Measurements from ENCODE around the gene BTBD3. TPM values are rescaled to one million over a fixed set of nuclear protein-coding genes. Genes with fewer than 3 reads are reported as not detected.

BTBD3 gene
- total RNA-seq, 4 donors from 2014 or later: 36.0 to 37.6 (median 36.6) TPM

DNA sequence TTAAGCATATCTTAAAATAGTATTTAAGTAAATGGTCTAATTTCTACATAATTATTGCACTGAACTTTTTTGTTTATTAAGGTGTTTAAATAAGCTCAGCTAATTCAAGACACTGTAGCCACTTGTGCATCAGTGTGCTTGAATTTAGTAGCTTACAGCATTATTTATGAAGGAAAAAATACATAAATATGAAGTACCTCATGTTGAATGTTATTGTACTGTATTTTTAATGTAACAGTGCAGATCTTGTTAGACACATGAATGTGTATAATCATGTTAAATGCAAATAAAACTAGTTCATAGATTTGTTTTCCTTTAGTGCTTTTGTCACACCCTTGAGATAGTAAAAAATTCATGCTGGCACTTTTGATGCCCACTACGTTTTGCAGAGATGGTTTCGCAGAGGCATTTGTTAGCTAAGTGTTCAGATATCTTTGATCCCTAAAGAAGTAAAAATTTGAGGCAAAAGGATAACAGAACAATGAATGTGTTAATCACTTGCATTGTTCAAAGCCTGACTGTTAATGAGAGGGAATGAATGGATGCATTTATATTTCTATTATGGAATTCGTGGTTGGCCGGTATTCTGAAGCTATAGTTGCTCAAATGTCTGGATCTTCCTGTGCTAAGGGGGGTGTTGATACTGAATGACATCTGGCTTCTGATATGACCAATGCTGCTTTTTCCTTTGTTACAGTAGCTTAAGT lies 8.8 kb downstream of the BTBD3 start:
- DNase-seq (ENCODE audit: low spot score in 2 of 2): no peak
- no peak overlapping the region for H3K4me3 ChIP-seq (ENCODE audit: low read depth, poor library complexity, severe bottlenecking)
- intact Hi-C loops (cut with DNase I; ENCODE audit: low total_unique reads): no loop called here
- no peak for TF ChIP-seq POLR2A (IDR thresholded peaks at IDR 0.05)
- TF ChIP-seq, protein P1, sequence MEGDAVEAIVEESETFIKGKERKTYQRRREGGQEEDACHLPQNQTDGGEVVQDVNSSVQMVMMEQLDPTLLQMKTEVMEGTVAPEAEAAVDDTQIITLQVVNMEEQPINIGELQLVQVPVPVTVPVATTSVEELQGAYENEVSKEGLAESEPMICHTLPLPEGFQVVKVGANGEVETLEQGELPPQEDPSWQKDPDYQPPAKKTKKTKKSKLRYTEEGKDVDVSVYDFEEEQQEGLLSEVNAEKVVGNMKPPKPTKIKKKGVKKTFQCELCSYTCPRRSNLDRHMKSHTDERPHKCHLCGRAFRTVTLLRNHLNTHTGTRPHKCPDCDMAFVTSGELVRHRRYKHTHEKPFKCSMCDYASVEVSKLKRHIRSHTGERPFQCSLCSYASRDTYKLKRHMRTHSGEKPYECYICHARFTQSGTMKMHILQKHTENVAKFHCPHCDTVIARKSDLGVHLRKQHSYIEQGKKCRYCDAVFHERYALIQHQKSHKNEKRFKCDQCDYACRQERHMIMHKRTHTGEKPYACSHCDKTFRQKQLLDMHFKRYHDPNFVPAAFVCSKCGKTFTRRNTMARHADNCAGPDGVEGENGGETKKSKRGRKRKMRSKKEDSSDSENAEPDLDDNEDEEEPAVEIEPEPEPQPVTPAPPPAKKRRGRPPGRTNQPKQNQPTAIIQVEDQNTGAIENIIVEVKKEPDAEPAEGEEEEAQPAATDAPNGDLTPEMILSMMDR (IDR thresholded peaks at IDR 0.05): no peak
- WGBS, 2 donors: 80 to 85% methylated on average over 4 of the region's 4 CpGs

DNA sequence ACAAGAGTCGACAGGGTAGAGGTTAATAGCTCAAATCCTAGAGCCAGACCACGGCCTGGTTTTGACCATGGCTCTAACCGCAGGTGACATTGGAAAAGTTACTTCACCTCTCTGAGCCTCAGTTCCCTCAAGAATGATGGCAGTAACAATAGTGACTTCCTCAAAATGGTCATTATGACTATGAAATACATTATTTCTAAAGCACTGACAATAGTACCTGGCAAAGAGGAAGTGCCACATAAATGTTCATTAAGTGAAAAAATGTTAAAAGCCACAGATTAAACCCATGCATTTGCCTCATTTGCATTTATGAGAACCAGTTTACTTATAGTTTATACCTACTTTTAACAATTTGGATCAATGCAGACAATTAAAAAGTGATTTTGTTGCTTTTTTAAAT lies 12.3 kb downstream of the BTBD3 start:
- DNase-seq (ENCODE audit: low spot score in 2 of 2): no peak
- H3K4me3 ChIP-seq (ENCODE audit: low read depth, poor library complexity, severe bottlenecking): no peak overlapping the region
- intact Hi-C loops (cut with DNase I; ENCODE audit: low total_unique reads): no loop called here
- 95 to 98% methylated on average over 3 of the region's 3 CpGs for WGBS, 2 donors
- TF ChIP-seq, protein P1 (IDR thresholded peaks at IDR 0.05): no peak
- no peak for TF ChIP-seq POLR2A (IDR thresholded peaks at IDR 0.05)

DNA sequence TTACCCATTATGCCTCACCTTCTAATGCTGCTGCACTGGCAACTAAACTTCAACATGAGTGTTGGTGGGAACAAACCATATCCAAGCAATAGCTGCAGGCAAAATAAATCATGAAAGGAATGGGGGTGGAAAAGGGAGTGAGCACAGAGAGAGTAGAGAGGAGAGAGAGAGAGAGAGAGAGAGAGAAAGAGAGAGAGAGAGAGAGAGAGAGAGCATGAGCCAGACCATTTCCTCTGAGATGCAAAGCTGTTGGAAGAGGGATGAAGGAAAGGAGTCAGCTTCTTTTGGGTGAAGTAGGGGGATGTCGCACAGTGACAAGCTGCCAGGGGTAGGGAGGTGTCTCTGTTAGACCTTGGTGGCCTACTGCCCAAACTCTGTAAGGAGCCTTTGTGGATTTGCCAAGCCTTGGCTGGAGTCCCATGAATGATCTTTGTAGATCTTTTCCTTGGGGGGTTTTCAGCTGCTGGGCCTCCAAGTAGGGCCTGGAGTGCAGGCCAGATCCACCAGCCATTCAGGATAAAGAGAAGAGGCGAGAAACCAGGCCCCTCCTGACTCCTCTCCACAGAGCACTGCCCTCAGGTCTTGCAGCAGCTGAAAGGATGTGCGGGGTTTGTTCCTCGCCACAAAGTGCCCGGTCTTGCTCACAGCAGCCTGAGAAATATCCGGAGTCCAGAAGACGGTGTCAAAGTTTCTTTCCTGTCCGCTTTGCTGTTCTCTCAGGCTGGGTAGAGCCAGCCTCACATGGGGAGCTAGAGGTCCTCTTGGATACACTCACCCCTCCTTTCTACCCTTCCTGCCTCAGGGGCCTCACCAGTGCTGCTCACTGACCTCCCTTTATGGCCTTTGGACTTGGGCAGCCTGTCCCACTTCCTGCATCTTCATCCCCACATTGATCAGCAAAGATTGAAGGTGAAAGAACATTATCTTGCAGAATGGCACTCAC lies 17.8 kb downstream of the BTBD3 start:
- WGBS, 2 donors: 60 to 72% methylated on average over 8 of the region's 8 CpGs
- TF ChIP-seq POLR2A (IDR thresholded peaks at IDR 0.05): no peak
- TF ChIP-seq, protein P1 (IDR thresholded peaks at IDR 0.05): no peak
- H3K4me3 ChIP-seq (ENCODE audit: low read depth, poor library complexity, severe bottlenecking): no peak overlapping the region
- no peak for DNase-seq (ENCODE audit: low spot score in 2 of 2)
- intact Hi-C loops (cut with DNase I; ENCODE audit: low total_unique reads): no loop called here

DNA sequence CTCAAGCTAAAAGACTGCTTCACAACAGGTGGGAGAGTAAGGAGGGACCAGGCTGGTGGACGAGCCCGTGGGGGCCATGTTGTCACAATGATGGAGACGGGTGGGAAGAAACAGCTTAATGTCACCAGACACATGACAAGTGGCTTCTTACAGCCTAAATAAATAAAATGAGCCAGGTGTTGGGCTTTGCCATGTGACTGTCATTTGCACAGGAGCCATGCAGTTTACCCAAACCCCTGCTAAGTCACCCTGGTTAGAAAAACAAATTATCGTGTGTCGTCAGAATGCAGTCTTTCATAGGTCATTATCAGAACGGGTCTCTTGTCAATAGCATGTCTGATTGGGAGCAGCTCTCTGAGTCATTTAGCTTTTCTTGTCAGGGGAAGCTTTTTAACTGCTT lies 18.5 kb downstream of the BTBD3 start:
- no peak for TF ChIP-seq POLR2A (IDR thresholded peaks at IDR 0.05)
- TF ChIP-seq, protein P1 (IDR thresholded peaks at IDR 0.05): no peak
- WGBS, 2 donors: 74 to 79% methylated on average over 6 of the region's 6 CpGs
- intact Hi-C loops (cut with DNase I; ENCODE audit: low total_unique reads): no loop called here
- DNase-seq (ENCODE audit: low spot score in 2 of 2): no peak
- H3K4me3 ChIP-seq (ENCODE audit: low read depth, poor library complexity, severe bottlenecking): no peak overlapping the region

DNA sequence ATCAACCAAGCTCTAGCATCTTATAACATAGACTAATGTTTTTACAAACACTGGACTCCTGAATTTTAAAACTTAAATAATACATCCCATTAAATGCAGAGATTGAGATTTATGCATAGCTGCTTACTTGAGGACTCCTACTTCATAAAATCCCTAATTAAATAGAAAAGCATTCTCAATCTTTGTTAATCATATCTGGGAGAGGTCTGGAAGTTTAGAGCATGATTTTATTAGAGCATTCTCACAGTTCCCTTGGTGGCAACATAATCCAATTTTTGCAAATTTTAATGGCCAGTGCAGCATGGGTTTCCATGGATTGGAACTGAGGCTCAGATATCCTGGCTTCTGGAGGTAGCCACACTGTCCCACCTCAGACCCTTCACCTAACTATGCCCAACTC lies 19.5 kb downstream of the BTBD3 start:
- H3K4me3 ChIP-seq (ENCODE audit: low read depth, poor library complexity, severe bottlenecking): no peak overlapping the region
- DNase-seq (ENCODE audit: low spot score in 2 of 2): no peak
- intact Hi-C loops (cut with DNase I; ENCODE audit: low total_unique reads): no loop called here
- TF ChIP-seq, protein P1 (IDR thresholded peaks at IDR 0.05): no peak
- TF ChIP-seq POLR2A (IDR thresholded peaks at IDR 0.05): no peak
